ENCODE measurements around the gene ZFP36L2.

Gene ZFP36L2

GRCh38 chr2:43248621-43249020 is 22.2 kb upstream of the ZFP36L2 start:
- DNase-seq: no peak

GRCh38 chr2:43246641-43247040 is 20.2 kb upstream of the ZFP36L2 start:
- DNase-seq: no peak

GRCh38 chr2:43241558-43241957 is 15.2 kb upstream of the ZFP36L2 start:
- no peak for DNase-seq

GRCh38 chr2:43240766-43241150 is 14.4 kb upstream of the ZFP36L2 start:
- no peak for DNase-seq

GRCh38 chr2:43239981-43240765 is 13.8 kb upstream of the ZFP36L2 start:
- DNase-seq: no peak

- DNase-seq: no peak
Observed at GRCh38 chr2:43238813-43239212, 12.4 kb upstream of the ZFP36L2 start.

GRCh38 chr2:43238176-43238575 is 11.8 kb upstream of the ZFP36L2 start:
- DNase-seq: no peak

- DNase-seq: no peak
Observed at GRCh38 chr2:43233218-43234212, 7.1 kb upstream of the ZFP36L2 start.

- DNase-seq: no peak
Observed at GRCh38 chr2:43230951-43231827, 4.8 kb upstream of the ZFP36L2 start.

GRCh38 chr2:43230351-43230885 is 4.0 kb upstream of the ZFP36L2 start:
- no peak for DNase-seq

GRCh38 chr2:43228756-43229659 is 2.6 kb upstream of the ZFP36L2 start:
- no peak for DNase-seq

GRCh38 chr2:43228321-43228751 is 1.9 kb upstream of the ZFP36L2 start:
- no peak for DNase-seq

GRCh38 chr2:43227830-43228281 is 1.4 kb upstream of the ZFP36L2 start:
- DNase-seq: no peak

- peak in 57 of 58 donors; percentile 20 to 97 (median 86) for DNase-seq
Observed at GRCh38 chr2:43226955-43227829, 786 bp upstream of the ZFP36L2 start.

- DNase-seq: peak in 37 of 58 donors; percentile 14 to 80 (median 58)
Observed at GRCh38 chr2:43225788-43226557, 433 bp downstream of the ZFP36L2 start.

- peak in 27 of 58 donors; percentile 21 to 71 (median 56) for DNase-seq
Observed at GRCh38 chr2:43225093-43225787, 1.2 kb downstream of the ZFP36L2 start.

- peak in 4 of 58 donors; percentile 28 to 46 (median 36) for DNase-seq
Observed at GRCh38 chr2:43224571-43225092, 1.8 kb downstream of the ZFP36L2 start.

Data from anterior cingulate cortex (tissue), 58 donors.